K562 (cell line): ENCODE measurements around the gene TMEM120B. TPM values are rescaled to one million over a fixed set of nuclear protein-coding genes. Genes with fewer than 3 reads are reported as not detected.
A peak's percentile ranks its signal among the peaks of the same experiment; 100 is the strongest.

Source experiments
- CBX8 ChIP-seq: fragments of 200-600 bp; sonication (generic); IDR thresholded peaks from 2 replicates; pipeline ENCODE4 v1.6.1; 2012; ENCODE audit warnings: borderline replicate concordance, mixed run types, low read depth, mild to moderate bottlenecking, moderate library complexity, mixed read lengths, low read length, control low read depth, inconsistent platforms; ENCODE audit not compliant: poor library complexity, severe bottlenecking; ENCODE audit errors: extremely low read depth
- CREB1 ChIP-seq, 2 experiments: sonication (generic) in 1 of 2; formaldehyde crosslinking in 1 of 2; IDR thresholded peaks; 2 replicates each; pipeline versions ENCODE4 v1.6.1 to v1.8.0; 2012 to 2022; ENCODE audit warnings: inconsistent platforms in 1 of 2, mild to moderate bottlenecking in 1 of 2, missing genetic modification reagents in 1 of 2, moderate library complexity in 1 of 2
- CREM ChIP-seq: IDR thresholded peaks from 2 replicates; pipeline ENCODE4 v1.6.1; 2014; ENCODE audit warnings: antibody characterized with exemption, low read depth
- CSDE1 ChIP-seq, 2 experiments: fragments of 450-650 bp; IDR thresholded peaks; 2 replicates each; pipeline ENCODE4 v1.6.1; 2016; ENCODE audit warnings: mild to moderate bottlenecking in 1 of 2
- DNMT1 ChIP-seq: fragments of 450-650 bp; IDR thresholded peaks from 2 replicates; pipeline ENCODE4 v1.6.1; 2016; ENCODE audit warnings: antibody characterized with exemption, mild to moderate bottlenecking
- ESRRA ChIP-seq: fragments of 450-650 bp; IDR thresholded peaks from 2 replicates; pipeline ENCODE4 v1.6.1; 2014; ENCODE audit warnings: low read depth, mild to moderate bottlenecking, moderate library complexity, borderline replicate concordance
- ETS1 ChIP-seq: conservative IDR thresholded peaks from 2 replicates; pipeline ENCODE4 v1.6.1; 2011; ENCODE audit warnings: low read depth, mild to moderate bottlenecking, low read length; ENCODE audit not compliant: control insufficient read depth
- FOS ChIP-seq: IDR thresholded peaks from 3 replicates; pipeline ENCODE4 v1.6.1; 2011; ENCODE audit not compliant: insufficient read length; ENCODE audit errors: extremely low read depth
- JUND ChIP-seq, 2 experiments: IDR thresholded peaks; 2 replicates in 1 of 2; 3 replicates in 1 of 2; pipeline ENCODE4 v1.6.1; 2011; ENCODE audit warnings: borderline replicate concordance in 2 of 2, low read depth in 2 of 2, low read length in 2 of 2, improper control_type of control experiment in 1 of 2, missing biosample characterization in 1 of 2, missing genetic modification characterization in 1 of 2, missing genetic modification reagents in 1 of 2
- MCM2 ChIP-seq: fragments of 450-650 bp; IDR thresholded peaks from 2 replicates; pipeline ENCODE4 v1.6.1; 2017; ENCODE audit warnings: low read depth, mild to moderate bottlenecking
- RBM14 ChIP-seq: fragments of 200-400 bp; formaldehyde crosslinking; IDR thresholded peaks from 2 replicates; pipeline ENCODE4 v1.6.1; 2018; ENCODE audit warnings: low read depth, mild to moderate bottlenecking, low read length, moderate library complexity, borderline replicate concordance; ENCODE audit not compliant: insufficient read depth
- RBM34 ChIP-seq: fragments of 200-400 bp; formaldehyde crosslinking; IDR thresholded peaks from 2 replicates; pipeline ENCODE4 v1.6.1; 2018; ENCODE audit warnings: low read length, borderline replicate concordance; ENCODE audit not compliant: insufficient read depth
- SIN3A ChIP-seq, 2 experiments: fragments of 150-350 bp in 1 of 2; IDR thresholded peaks; 2 replicates each; pipeline ENCODE4 v1.6.1; 2011 to 2016; ENCODE audit warnings: borderline replicate concordance in 2 of 2, low read depth in 2 of 2, low read length in 2 of 2, mild to moderate bottlenecking in 2 of 2, moderate library complexity in 2 of 2; ENCODE audit not compliant: control insufficient read depth in 1 of 2
- TRIM24 ChIP-seq, 2 experiments: fragments of 450-650 bp; IDR thresholded peaks; 2 replicates each; pipeline ENCODE4 v1.6.1; 2016
- TSC22D4 ChIP-seq: fragments of 450-650 bp; IDR thresholded peaks from 2 replicates; pipeline ENCODE4 v1.6.1; 2016; ENCODE audit warnings: missing genetic modification characterization, missing biosample characterization, control low read depth
- ZBTB8A ChIP-seq: fragments of 450-650 bp; IDR thresholded peaks from 2 replicates; pipeline ENCODE4 v1.6.1; 2018; ENCODE audit warnings: mild to moderate bottlenecking, moderate library complexity; ENCODE audit not compliant: partially characterized antibody
- ZC3H8 ChIP-seq: fragments of 450-650 bp; IDR thresholded peaks from 2 replicates; pipeline ENCODE4 v1.6.1; 2017
- ZNF146 ChIP-seq: IDR thresholded peaks from one replicate; pipeline ENCODE4 v1.6.1; 2018; ENCODE audit warnings: missing compliant biosample characterization; ENCODE audit not compliant: unreplicated experiment
- ZNF316 ChIP-seq: fragments of 450-650 bp; IDR thresholded peaks from 2 replicates; pipeline ENCODE4 v1.6.1; 2016
- polyA plus RNA-seq, 8 experiments: library from polyadenylated mRNA; depleted of rRNA in 4 of 8; stranded (reverse) in 5 of 8; unstranded in 3 of 8; fragments of >200 nt; fragmentation: Nextera tagmentation in 2 of 8; fragmentation: Illumina TruSeq in 1 of 8; extraction: Ambion mirVana in 2 of 8; extraction: Trizol in 1 of 8; gene quantifications; 2 replicates each; pipeline versions ENCODE4 v1.2.1 to v1.2.3, GENCODE V29; 2011 to 2014; ENCODE audit warnings: inconsistent platforms in 1 of 8, missing spikeins in 1 of 8
- total RNA-seq, 7 experiments: library from RNA; depleted of rRNA in 6 of 7; stranded (reverse); fragments of >200 nt in 6 of 7; fragmentation: Illumina TruSeq in 2 of 7; extraction: Trizol in 2 of 7; gene quantifications; 2 replicates each; pipeline versions ENCODE4 v1.2.1 to v1.2.3, GENCODE V29; 2011 to 2021; ENCODE audit warnings: low replicate concordance in 1 of 7
- TF ChIP-seq, protein P1 (sequence below), 2 experiments: fragments of 450-650 bp in 1 of 2; sonication (generic) in 1 of 2; formaldehyde crosslinking in 1 of 2; IDR thresholded peaks in 1 of 2; conservative IDR thresholded peaks in 1 of 2; 2 replicates each; pipeline versions ENCODE4 v1.6.1 to v1.8.1; 2016 to 2023; ENCODE audit warnings: mild to moderate bottlenecking in 2 of 2, moderate library complexity in 2 of 2, inconsistent platforms in 1 of 2, missing genetic modification reagents in 1 of 2
- TF ChIP-seq, protein P2 (sequence below), 2 experiments: fragments of 450-650 bp; IDR thresholded peaks; 2 replicates each; pipeline ENCODE4 v1.6.1; 2016

The TMEM120B gene
- total and polyA plus RNA-seq, 9 of the 15 experiments (the other 6 are each of a cell fraction or from before 2014, with no cell fraction given) = 1.7 to 18.6 (median 7.4) TPM

DNA sequence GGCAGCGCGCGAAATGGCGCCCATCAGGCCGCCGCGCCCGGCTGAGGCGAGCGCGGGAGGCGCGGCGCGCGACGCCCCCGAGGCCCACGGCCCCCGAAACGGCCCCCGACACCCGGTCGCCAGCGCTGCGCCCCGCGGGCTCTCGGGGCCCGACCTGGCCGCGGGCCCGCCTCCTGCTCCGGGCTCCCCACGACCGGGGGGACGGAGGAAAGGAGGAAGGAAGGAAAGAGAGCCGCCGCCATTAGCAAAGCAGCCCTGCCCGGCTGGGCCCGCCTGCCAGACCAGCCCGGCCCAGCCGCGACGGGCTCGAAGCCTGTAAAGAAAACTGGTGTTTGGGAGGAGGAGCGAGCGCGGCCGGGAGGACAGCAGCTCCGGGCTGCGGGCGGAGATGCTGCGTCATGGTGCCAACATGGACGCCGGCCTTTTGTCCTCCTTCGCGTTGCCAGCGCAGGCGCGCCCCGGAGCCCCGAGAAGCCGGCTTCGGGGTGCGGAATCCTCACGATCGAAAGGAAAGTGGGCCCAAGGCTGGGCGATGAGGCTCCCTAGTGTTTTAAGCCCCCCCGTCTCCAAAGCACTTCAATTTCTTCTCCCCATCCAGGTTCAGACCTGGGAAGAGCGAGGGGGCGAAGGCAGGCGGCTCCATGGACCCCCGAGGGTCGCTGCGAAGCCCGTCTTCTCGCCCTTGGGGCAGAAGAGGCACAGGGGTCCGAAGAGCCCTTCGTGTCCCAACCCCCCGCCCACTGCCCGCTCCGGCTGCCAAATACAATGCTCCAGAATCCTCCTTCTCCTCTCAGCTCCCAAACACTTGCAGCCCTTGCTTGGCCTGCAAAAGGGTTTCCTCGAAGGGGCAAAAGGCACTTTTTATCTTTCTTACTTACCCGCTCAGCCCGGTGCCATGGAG is 88.4 kb downstream of the TMEM120B start (continued):
- TF ChIP-seq JUND (IDR thresholded peaks at IDR 0.05; ENCODE audit: borderline replicate concordance, low read depth, low read length) (peak; percentile 46; the same call in 1 of the 2 replicates), JUND (tag; IDR thresholded peaks at IDR 0.05; ENCODE audit: borderline replicate concordance, low read depth, low read length) (peak; percentile 31; the same call in 1 of the 3 replicates), FOS (no peak), ZBTB8A (no peak), CREM (peak; percentile 53), RBM14 (0 out of 2 replicates have a peak, but pooled peaks have one; percentile 95), CSDE1 (IDR thresholded peaks at IDR 0.05) (no peak), ZNF146 (CRISPR knock-in tag) (no peak), RBM34 (no peak), SIN3A (IDR thresholded peaks at IDR 0.05; ENCODE audit: borderline replicate concordance in 2 of 2, control insufficient read depth in 1 of 2, low read depth in 2 of 2, low read length in 2 of 2) (peak in 1 of 2 experiments; percentile 11; a peak in 1 of 4 replicates), TRIM24 (IDR thresholded peaks at IDR 0.05) (no peak), ETS1 (no peak), ZC3H8 (no peak), ZNF316 (peak; percentile 89), CREB1 (IDR thresholded peaks at IDR 0.05) (no peak), CREB1 (CRISPR knock-in tag; IDR thresholded peaks at IDR 0.05) (peak; percentile 38; the same call in 1 of the 2 replicates), DNMT1 (no peak), CBX8 (no peak), TSC22D4 (tag) (no peak), ESRRA (peak; percentile 14; the same call in 1 of the 2 replicates), MCM2 (no peak)
- TF ChIP-seq, protein P1, sequence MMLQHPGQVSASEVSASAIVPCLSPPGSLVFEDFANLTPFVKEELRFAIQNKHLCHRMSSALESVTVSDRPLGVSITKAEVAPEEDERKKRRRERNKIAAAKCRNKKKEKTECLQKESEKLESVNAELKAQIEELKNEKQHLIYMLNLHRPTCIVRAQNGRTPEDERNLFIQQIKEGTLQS (IDR thresholded peaks at IDR 0.05) = no peak
- TF ChIP-seq, protein P1 (CRISPR knock-in tag; conservative IDR thresholded peaks at IDR 0.05) = no peak
- TF ChIP-seq, protein P2, sequence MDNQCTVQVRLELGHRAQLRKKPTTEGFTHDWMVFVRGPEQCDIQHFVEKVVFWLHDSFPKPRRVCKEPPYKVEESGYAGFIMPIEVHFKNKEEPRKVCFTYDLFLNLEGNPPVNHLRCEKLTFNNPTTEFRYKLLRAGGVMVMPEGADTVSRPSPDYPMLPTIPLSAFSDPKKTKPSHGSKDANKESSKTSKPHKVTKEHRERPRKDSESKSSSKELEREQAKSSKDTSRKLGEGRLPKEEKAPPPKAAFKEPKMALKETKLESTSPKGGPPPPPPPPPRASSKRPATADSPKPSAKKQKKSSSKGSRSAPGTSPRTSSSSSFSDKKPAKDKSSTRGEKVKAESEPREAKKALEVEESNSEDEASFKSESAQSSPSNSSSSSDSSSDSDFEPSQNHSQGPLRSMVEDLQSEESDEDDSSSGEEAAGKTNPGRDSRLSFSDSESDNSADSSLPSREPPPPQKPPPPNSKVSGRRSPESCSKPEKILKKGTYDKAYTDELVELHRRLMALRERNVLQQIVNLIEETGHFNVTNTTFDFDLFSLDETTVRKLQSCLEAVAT (IDR thresholded peaks at IDR 0.05) = peak; percentile 7 to 73; a peak in 3 of 4 replicates
